Mesothelial cell of epicardium (in vitro differentiated cells): ENCODE measurements around the gene SUFU. TPM values are rescaled to one million over a fixed set of nuclear protein-coding genes. Genes with fewer than 3 reads are reported as not detected.

Experiments
- DNase-seq, 2 experiments: peaks; one replicate each; pipeline ENCODE4 v3.0.0; 2021; ENCODE audit warnings: low spot score in 2 of 2; ENCODE audit not compliant: unreplicated experiment in 2 of 2
- H3K27ac Mint-ChIP-seq: 2 replicates; pipeline ENCODE4 v1.8.0; 2021; ENCODE audit warnings: mixed read lengths
- H3K27me3 Mint-ChIP-seq: 2 replicates; pipeline ENCODE4 v1.8.0; 2021; ENCODE audit warnings: low read depth, mixed read lengths
- H3K36me3 Mint-ChIP-seq: 2 replicates; pipeline ENCODE4 v1.8.0; 2021; ENCODE audit warnings: mixed read lengths
- H3K4me1 Mint-ChIP-seq: 2 replicates; pipeline ENCODE4 v1.8.0; 2021; ENCODE audit warnings: mixed read lengths
- H3K4me3 Mint-ChIP-seq: 2 replicates; pipeline ENCODE4 v1.8.0; 2021; ENCODE audit warnings: mild to moderate bottlenecking, moderate library complexity, mixed read lengths
- H3K9me3 Mint-ChIP-seq: 2 replicates; pipeline ENCODE4 v1.8.0; 2021; ENCODE audit warnings: mixed read lengths
- CTCF ChIP-seq: fragments of 200-600 bp; sonication (generic); IDR thresholded peaks from one replicate; pipeline ENCODE4 v1.5.0; 2021; ENCODE audit warnings: antibody characterized with exemption; ENCODE audit not compliant: unreplicated experiment
- total RNA-seq: library from RNA; stranded (reverse); gene quantifications from 3 replicates; pipeline ENCODE4 v1.2.1, GENCODE V29; 2021

SUFU gene
- total RNA-seq, 1 donor from 2014 or later: 33.4 TPM

GRCh38 chr10:102519246-102519825, 15.6 kb downstream of the SUFU start:
- TF ChIP-seq CTCF: no peak
- no peak for DNase-seq
- H3K27me3 Mint-ChIP-seq: no peaks in the 10 kb centered on the region
- peaks cover 4% of the 10 kb centered on the region for H3K4me1 Mint-ChIP-seq
- H3K4me3 Mint-ChIP-seq: no peak overlapping the region
- H3K9me3 Mint-ChIP-seq: no peaks in the 10 kb centered on the region
- peaks cover 18% of the 10 kb centered on the region for H3K36me3 Mint-ChIP-seq
- H3K27ac Mint-ChIP-seq: no peak overlapping the region

- no peak overlapping the region for H3K27ac Mint-ChIP-seq
- no peaks in the 10 kb centered on the region for H3K4me1 Mint-ChIP-seq
- H3K4me3 Mint-ChIP-seq: no peak overlapping the region
- no peaks in the 10 kb centered on the region for H3K27me3 Mint-ChIP-seq
- TF ChIP-seq CTCF: no peak
- H3K9me3 Mint-ChIP-seq: no peaks in the 10 kb centered on the region
- DNase-seq: no peak
- H3K36me3 Mint-ChIP-seq: peaks cover 22% of the 10 kb centered on the region
These were observed 19.1 kb downstream of the SUFU start for GRCh38 chr10:102522874-102523249.

- H3K4me3 Mint-ChIP-seq: no peak overlapping the region
These were observed 19.7 kb downstream of the SUFU start for GRCh38 chr10:102523250-102524029.

GRCh38 chr10:102524746-102525145, 21.0 kb downstream of the SUFU start:
- Mint-ChIP-seq H3K27ac (no peak overlapping the region), H3K27me3 (no peaks in the 10 kb centered on the region), H3K9me3 (no peaks in the 10 kb centered on the region), H3K4me1 (no peaks in the 10 kb centered on the region), H3K4me3 (no peak overlapping the region), H3K36me3 (peaks cover 22% of the 10 kb centered on the region)
- TF ChIP-seq CTCF: no peak
- DNase-seq: no peak

More at GRCh38 chr10:102523250-102524029, 19.7 kb downstream of the SUFU start:
- Mint-ChIP-seq H3K27me3 (no peaks in the 10 kb centered on the region), H3K36me3 (peaks cover 22% of the 10 kb centered on the region), H3K27ac (no peak overlapping the region), H3K9me3 (no peaks in the 10 kb centered on the region), H3K4me1 (no peaks in the 10 kb centered on the region)
- DNase-seq: no peak
- TF ChIP-seq CTCF: no peak

- Mint-ChIP-seq H3K9me3 (no peaks in the 10 kb centered on the region), H3K4me1 (no peaks in the 10 kb centered on the region), H3K27me3 (no peaks in the 10 kb centered on the region), H3K4me3 (no peak overlapping the region), H3K36me3 (peaks cover 20% of the 10 kb centered on the region), H3K27ac (no peak overlapping the region)
- no peak for DNase-seq
- TF ChIP-seq CTCF: no peak
These were observed 23.8 kb downstream of the SUFU start for GRCh38 chr10:102527546-102527945.
